ENCODE data around the gene HOXC13.

HOXC13 gene

DNA sequence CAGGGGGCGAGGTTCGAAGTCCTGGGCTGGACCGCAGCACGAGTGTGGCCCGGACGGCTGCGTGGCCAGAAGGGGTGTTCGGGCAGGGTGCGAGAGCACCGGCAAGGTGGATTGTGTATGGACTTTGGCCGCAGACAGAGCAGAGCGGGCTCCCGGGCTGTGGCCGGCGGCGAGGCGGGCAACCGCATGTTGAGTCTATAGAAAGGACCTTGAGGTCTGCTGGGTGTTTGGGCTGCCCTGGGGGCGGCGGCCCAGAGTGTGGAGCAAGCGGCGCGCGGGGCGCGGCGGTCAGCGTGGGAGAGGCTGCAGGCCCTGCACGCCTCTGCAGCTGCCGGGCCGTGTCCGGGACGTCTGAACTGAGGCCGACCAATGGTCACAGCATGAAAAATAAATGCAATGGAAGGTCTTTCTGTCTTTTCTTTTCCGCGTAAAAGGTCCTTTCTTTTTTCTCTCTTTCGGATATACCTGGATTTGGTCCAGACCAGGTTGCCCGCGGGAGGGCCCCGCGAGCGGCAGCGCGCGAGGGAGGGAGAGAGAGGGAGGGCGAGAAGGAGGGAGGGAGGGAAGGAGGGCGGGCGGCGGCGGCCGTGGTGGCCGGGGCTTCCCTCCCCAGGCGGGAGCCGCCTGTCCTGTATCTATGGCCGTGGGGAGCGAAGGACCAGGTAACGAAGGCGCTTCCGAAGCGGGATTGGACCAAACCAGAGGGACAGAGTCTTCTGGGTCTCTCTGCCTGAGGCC lies 55.8 kb downstream of the HOXC13 start:
- no peak for DNase-seq (ENCODE audit: low read depth in 2 of 2, low spot score in 1 of 2)

DNA sequence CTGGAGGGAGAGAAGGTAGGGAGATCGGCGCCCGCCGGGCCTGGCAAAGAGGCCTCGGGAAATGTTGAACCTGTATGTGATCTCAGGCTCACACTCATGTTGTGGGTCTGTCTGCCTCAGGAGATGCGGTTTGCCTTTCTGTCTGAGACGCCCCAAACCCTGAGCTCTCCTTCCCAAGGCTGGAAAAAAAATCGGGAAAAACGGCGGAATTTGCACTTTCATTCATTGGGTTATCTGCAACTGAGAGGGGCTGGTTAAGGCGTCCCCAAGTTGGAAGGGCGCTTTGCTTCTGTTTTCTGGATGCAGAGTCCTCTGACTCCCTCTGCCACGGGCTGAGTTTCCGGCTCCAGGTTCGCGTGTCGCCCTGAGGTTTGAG lies 56.4 kb downstream of the HOXC13 start:
- no peak for DNase-seq (ENCODE audit: low read depth in 2 of 2, low spot score in 1 of 2)

DNA sequence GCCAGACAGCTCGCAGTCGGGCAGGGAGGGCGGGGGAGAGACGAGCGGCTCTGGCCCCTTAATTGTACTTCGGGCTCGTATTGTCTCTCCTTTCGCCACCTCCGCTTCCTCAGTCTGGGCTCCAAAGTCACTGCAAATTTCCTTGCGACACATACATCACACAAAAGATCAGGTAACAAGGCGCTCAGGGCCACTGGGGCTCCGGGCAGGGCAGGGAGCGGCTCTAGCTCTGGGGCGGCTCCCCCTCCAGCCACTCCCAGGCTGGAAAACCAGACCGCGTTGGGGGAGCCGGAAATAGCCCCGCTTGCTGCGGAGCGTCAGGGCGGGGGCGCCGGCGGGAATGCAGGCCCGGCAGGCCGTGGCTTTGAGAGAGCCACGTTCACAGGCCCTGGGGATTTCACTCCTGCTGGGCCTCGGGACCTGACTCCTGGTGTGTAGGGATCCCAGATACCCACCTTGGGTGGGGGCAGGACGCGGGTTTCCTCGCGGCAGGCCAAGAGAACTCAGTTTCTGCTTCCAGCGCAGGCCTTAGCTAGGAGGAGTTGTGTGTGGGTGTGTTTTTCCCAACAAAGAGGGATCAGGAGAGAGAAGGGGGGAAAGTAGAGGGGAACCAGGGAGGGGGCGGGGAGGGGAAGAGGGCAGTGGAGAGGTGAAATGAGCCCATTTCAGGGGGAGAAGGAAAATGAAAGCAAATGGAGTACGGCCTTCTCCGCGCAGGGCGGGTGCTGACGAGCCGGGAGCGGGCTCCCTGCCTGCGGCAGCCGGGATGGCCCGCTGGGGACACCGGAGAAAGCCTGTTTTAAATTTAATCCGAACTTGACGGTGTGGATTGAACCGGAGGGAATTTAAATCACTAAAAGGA lies 57.0 kb downstream of the HOXC13 start:
- DNase-seq (ENCODE audit: low read depth in 2 of 2, low spot score in 1 of 2): no peak
